Cerebellar nuclear complex (tissue), 1 donor: ENCODE results near the gene SORBS2.

Experiments
- DNase-seq, 2 experiments: peaks; one replicate each; lab custom pipeline; 2025; lab: John Stamatoyannopoulos, UW

The SORBS2 gene

DNA sequence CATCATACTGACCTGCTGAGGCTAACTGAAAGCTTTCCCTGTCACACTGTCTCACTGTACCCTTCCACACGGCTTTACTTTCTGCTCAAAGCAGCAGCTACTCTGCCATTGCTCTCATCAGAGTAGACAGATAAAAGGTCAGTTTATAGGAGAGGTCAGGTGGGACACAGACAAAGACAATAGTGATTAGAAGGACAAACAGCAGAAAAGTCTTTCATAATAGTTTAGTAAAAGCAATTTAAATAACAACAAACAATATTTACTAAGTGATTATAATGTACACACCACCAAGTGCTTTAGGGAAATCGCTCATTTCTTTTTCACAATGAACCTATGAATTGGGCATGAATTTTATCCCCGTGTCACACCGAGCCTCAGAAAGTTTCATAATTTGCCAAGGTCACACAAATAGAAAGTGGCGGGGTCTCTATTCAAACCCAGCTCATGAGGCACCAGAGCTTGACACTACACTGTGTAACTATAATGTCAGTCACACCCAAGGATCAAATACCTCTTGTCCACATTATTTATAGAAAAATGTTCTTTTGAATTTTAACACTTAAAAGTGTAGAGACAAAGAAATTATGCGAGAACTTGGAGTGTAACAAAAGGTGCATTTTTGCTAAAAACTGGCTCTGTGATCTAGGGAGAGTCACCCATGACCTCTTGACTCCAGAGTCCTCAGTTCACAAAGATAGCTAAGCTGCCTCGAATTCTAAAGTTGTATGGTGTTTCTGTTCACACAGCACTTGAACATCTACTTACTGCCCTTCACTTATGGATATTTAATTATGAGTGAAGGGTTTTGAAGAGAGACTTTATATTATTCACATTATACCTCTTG, 24.5 kb upstream of the SORBS2 start:
- DNase-seq: no peak

DNA sequence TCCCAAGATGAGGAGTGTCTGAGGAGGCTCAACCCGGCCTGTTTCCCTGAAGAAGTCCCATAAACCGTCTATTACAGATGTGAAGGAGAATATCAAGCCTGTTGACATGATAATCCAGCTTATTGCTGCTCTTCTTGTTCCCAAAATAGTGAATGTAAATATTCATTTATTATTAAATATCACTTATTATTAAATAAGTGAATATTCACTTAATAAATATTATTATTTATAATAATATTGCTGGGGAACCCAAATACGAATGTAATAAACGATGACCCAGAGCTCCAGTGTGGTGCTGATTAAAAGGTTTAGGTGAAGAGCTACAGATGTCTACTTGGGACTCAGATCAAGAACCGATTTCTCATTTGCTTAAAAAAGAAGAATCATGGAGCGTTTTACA, 23.8 kb upstream of the SORBS2 start:
- DNase-seq: no peak

DNA sequence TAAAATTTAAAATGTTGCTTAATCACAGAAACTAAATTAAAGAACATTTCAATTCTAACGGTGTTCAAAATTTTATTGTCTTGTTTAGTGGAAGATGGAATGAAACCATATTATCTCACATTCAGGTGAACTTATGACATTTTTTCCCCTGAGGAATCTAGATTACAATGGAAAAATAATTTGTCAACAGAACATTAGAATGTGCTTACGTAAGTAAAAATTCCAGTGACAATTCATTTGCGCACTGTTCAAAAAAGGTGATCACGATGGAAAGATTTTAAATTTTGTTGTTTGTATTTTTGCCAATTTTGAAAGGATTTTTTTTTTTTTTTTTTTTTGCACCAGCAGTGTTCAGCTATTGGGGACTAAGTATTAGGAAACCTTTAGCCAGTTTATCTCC, 23.3 kb upstream of the SORBS2 start:
- no peak for DNase-seq

DNA sequence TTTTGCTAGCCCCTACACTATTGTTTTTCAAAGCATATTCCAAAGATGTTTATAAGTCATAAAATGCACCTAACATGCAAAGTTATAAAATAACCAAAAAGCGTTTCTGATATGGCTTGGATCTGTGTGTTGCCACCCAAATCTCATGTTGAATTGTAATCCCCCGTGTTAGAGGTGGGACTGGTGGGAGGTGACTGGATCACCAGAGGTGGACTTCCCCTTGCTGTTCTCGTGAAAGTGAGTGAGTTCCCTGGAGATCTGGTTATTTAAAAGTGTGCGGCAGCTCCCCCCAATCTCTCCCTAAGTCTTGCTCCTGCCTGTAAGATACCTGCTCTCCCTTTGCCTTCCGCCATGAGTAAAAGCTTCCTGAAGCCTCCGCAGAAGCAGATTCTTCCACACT, 22.8 kb upstream of the SORBS2 start:
- DNase-seq: no peak

DNA sequence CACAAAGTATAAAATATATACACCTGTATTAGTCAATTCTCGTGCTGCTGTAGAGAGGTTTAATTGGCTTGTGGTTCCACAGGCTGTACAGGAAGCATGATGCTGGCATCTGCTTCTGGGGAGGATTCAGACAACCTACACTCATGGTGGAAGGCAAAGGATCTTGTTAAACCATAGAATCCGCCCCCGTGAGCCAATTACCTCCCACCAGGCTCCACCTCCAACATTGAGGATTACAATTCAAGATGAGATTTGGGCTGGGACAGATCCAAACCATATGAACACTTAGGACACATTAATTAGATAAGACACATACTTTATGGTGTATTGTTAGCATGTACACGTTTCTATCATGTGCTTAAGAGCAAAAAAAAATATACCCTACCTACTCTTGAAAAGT, 22.1 kb upstream of the SORBS2 start:
- DNase-seq: no peak

DNA sequence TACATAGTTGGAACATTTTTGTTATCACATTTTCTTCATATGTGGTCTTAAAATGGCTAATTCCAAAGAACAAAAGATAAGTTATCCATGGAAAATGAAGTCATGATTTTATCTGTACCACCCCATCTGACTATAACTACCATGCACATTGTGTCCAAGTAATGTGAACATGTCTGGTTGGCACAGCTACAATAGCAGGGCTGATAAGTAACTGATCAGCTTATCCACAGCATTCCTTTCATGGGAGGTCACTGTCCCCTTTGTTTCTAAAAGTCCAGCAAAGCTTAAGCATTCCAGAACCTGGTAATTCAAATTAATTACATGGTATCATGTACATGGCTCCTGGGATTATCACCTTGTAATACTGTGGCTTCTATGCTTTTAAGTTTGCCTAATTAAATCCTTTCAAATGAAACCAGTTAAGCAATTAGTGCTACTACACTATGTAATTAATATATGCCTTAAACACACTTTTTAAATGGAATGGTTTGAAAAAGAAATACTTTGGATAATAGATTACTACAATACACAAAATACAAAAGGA, 21.1 kb upstream of the SORBS2 start:
- no peak for DNase-seq

DNA sequence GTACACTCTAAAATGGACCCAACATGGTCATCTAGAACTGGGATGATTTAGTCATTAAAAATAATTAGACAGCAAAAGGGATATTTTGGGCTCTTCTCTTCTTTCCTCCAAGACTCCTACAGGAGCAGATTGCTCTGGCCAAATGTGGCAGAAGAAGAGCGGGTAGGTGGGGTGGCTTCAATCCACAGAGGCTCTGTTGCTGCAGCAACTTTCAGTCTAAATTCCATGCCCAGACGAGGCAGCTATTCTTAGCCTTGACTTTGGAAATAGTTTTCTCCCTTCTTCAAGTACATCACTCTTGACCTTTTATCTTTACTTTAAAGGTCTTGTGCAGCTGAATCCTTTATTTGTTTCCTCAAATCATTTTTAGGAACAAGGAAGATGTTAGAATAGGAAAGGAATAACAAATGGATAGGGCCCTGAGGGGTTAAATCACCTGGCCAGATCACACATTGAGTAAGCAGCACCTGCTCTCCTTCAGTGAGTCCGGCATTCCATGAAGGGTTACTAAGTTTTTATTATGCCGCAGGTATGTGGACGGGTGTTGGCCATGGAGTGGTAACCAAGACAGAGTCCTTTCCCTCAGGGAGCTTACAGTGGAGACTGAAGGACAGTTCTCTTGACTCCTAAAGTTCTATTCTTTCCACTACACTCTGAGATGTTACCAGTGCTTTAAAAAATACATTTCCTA, 19.3 kb upstream of the SORBS2 start:
- no peak for DNase-seq

DNA sequence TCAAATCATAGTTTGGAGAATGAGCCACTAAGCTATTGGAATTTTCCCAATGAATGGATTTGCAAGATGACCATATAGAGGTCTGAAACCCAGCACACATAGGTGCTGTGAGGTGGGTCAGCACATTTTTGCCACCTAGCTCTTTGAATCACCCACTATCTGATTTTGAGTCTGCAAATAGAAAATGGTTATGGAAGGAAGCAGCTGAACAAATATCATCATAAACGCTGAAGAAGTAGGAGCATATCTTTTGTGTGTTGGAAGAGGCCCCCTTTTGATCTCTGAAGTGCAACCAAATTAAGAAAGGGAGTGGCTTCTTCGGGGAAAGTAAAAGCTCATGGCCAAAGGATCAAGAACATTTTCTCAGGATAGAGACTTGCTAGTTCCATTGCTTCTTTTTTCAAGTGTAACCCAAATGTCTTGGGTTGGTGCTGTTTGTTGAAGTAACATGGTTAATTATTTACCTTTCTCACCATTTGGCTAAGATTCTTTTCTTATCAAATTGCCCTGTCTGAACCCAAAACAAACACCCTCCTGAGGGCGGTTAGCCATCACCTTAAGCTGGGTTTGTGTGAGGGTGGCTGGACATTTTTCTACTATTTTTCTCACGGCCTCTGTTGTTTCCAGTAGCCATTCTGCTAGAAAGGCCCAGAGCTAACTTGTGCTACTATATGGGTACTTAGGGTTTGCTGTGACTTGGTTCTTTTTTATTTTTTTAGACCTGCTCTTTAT, 18.4 kb upstream of the SORBS2 start:
- DNase-seq: no peak

DNA sequence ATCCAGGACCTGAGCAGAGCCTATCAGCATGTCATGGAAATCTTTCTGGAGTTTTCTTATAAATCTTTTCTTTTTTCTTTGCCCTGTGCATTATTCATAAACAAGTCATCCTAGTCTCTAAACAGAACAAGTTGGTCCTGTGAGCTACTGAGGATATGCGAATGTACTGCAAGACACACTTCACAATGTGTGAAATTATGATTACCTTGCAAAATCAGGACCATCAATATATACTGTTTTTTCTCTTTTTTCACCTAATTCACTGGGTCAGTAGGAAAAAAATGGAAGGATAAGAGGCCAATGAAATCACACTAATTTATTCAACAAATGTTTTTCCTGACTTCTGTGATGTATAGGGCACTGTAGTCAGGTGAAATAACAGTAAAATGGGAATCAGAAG, 14.4 kb upstream of the SORBS2 start:
- no peak for DNase-seq

DNA sequence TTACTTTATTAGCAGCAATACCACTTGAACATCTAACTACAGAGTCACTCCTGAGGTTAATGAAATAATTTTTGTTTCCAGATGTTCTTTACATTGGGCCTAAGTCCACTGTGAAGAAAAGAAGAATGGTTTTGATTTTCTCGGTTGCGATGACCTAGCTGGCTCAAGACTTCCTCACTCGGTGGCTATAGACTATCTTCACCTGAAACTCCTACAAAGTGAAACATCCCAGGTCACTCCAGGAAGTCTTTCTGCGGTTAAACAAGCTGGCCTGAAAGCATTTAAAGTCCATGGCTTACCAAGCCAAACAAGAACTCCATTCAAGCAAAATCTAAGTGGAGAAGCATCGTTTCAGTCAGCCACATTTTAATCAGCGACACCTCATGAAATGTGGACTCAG, 13.7 kb upstream of the SORBS2 start:
- DNase-seq: no peak

DNA sequence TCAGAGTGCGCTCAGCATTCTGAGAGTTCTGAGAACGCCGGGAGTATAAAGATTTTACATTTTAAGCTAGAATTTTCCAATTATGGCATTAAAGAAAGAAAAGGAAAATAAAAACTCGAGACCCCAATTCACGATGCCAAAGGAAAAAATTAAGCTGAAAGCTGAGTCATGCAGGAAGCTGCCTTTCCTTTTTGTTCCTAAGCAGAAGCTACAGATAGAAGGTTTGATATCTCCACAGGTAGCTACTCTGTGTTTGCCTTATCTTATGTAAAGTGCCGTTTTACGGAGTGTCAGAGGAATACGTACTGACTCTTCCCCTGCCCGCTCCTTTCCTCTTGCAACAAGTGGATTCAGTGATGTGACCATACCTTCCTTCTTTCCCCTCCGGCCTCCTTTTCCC, 10.8 kb upstream of the SORBS2 start:
- no peak for DNase-seq

DNA sequence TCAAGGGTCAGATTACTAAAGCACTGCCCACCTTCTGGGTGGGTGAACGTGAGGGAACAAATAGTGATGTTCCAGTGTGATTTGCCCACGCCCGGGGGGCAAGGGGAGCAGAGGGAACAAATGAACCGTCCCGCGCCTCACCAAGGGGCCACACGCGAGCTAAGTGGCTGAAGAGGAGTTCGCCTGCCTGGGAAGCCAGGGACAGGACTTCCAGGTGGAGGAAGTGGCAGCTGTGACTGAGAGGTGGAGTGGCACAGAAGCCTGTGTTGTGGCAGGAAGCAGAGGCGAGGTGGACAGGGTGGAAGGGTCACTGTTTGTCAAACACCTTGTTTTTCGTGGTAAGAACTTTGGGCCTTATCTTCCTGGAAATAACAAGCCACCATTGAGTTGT, 9.0 kb upstream of the SORBS2 start:
- no peak for DNase-seq

DNA sequence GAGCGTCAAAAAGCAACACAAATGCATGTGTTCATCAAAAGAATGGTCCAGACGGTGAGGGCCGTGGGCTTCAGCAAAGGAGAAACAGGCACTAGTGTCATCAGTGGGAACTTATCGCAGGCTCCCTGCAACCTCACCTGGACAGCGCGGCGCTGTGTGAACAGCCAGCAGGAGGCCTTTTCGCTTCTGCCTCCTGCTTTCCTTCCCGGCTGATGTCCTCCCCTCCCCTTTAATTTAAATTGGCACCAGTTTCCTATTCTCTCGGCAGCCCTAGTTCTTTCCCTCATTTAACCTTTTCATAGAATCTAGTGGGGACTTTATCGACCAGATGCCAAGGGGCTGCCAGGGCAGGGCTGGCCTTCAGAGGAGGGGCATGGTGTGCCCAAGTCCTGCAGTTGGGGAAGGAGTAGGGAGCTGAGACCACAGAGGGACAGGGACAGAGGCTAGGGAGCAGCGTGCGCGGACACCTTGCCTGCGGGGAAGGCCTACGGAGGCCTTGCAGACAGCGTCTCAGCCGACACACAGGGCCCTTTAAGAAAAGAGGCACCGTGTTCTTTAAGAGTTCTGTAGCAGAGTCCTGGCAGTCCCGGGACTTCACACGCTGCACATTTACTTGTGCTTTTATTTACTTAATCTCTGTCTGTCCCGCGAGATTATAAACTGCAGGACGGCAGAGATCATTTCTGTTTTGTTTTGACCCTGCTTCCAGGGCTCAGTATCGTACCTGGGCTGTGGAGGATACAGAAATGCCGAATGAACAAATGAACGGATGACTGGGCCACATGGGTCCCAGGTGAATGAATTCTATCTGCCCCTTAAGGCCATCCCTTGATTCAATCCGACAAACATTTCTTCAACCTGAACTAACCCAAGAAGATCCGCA, 8.4 kb upstream of the SORBS2 start:
- DNase-seq: no peak

DNA sequence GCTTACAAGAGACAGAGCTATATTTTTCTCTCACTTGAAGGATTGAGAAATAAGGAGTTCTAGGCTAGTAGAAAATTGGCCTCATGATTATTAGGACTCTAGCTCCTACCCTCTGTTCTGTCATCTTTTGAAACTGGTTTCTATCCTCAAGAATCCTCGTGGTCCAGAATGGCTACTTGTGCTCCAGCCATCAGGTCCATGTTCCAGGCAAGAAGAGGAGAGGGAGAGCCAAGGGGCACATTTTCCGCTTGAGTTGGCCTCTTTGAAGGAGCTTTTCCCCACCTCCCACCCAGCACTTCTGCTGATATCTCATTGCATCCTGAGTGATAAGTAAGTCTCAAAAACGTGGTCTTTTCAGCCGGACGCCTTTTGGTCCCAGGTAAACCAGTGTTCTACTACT, 7.2 kb upstream of the SORBS2 start:
- DNase-seq: no peak

DNA sequence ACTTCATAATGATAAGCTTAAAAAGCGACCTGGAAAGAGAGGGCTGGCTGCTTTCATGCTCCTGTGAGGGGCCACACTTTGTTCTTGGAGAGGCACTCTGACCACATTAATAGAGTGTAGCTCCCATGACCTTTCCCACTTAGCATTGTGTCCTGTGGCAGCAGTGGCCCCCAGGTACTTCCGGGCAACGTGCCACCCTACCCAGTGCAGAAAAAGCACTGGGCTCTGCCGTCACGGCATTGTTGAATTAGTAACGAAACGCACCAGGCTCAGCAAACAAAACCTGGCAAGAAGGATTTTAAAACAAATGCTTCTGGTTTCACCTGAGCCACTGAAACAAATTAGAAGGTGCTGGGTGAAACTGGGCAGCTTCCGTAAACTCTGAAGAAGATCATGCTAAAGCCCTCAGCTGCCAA, 5.4 kb upstream of the SORBS2 start:
- DNase-seq: no peak

DNA sequence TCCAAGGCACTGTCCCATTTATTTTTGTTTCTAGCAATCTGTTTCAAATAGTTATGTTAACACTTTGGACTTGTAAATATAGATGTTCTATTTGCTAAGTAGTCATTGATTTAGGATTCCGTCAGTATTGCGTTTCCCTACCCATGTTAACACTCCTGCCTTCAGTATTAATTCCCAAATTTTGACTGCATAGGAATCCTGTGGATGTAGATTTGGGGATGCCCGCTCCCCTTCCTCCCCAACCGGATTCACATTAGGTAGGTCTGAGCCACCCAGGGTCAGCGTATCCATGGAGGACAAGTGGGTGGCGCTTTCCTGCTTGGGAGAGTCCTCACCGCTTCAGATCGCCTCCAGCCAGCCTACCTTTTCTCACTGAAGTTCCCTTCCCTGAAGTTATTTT, 1.1 kb upstream of the SORBS2 start:
- no peak for DNase-seq

DNA sequence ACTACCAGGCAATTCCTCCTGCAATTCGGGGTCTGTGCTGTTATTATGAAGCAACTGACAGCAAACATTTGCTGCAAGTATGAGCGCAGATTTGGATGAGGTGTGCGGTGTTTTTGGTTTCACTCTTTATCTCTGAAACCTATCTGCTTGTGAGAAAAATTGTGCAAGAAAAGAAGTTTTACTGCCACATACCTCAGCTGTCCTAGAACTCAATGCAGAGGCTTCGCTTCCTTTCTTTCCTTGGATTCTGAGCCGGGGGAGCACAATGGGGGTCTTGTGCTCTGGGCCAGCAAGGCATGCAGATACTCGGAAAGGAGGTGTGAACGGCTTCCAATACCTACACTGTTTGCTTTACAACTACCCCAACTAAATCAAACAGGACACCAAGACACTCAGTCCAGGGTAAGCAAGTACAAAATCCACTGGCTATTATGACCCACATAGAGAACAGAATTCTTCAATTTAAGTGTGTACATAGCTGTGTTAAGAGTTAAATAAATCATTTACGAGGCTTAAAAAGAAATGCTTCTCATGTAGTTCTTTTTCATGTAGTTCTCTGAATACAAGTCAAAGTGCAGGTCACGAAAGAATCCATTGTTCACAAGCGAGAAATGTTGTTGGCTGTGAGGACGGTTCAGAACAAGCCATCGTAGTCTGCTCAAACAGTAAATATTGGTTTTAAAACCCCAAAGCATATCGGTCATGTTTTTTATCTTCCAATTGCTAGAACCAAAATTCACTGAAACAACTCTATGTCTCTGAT, 1.1 kb downstream of the SORBS2 start:
- peak in 1 of 2 experiments; percentile 41 for DNase-seq

DNA sequence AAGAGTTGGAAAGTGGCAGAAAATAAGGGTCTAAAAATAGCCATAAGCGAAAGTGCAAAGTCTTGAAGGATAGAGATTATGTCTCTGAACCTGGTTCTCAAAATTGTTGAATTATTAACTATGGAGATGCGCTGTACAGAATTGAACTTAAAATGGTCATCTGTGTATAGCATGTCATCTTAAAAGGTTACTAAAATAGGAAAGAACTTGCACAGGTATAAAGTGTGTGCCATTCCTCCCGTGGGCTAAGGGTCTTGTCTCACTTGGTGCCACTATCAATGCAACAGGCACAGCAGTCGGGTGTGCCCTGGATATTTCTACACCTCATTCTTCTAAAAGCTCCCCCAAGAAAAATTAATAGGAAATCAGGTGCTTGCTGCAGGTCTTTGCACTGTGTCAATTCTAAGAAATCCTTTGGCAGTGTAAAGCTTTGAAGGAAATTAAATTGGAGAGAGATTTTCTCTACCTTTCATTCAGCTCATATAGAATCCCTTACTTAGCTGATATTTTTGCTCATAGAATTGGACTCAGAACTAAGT, 2.4 kb downstream of the SORBS2 start:
- DNase-seq: no peak

DNA sequence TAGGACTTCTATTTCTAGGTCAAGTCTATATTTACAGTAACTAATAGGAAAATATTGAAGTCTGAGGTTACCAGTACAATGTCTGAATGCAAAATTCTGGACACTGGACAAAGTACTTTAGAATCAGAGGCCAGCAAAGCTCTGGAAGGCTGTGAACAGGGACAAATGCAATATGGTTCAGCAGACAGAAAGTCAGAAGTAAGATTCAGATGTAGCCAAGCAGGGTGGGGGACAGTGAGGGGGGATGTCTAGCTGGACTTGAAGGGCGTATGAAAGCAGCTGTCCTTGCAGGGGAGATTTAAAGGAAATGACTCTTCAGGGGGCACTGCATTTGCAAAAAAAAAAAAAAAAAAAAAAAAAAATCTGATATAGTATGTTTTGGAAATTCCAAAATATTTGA, 2.9 kb downstream of the SORBS2 start:
- DNase-seq: no peak

DNA sequence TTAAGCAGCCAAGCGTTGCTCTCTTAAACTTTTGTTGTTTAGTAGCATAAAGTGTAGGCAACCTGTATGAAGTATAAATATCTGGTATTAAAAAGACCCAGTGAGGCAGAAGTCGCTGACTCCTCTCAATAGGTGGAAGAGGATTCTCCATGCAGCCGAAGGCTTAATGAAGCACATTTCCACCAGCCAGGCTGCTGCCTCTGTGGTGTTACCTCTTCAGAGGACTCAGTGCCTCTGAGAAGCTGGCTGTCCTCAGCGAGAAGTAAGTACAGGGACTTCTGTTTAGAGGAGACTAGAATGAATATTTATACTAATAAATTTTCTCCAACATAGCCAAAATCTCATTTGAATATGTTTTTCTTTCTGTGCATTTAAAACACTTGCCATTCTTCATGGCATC, 6.0 kb downstream of the SORBS2 start:
- no peak for DNase-seq
